ENCODE results near the gene TMEM129.

DNA sequence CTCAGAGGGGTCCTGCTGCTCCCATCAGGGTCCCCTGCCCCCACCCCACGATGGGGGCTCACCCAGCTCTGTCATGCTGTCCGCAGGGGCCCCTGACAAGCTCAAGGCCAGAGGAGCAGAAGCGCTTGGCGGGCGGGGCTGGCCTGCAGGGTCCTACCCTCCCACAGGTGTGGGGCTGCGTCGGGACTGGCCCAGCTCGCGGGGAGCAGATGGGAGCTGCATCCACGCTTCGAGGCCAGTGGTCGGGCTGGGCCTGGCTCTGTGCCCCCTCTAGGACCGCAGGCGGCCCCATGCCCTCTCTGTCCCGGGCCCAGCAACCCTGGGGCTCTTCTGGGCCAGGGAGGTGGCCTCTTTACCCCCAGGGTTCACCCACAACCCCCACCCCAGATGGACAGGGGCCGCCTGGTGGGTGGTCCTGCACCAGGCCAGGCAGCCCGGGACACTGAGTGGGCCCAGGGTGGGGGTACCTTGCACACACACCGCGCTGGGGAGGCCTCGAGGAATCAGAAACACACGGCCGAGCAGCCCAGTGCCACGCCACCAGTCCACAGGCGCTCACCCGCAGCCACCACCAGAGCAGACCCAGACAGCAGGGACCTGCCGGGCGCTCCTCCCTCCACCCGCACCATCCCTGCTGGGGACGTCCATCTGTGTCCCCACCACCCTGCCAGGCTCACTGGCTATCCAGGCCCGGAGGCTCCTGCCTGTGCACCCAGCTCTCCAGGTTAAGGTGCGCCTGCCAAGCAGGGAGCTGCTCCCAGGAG lies 30.2 kb upstream of the TMEM129 start:
- TF ChIP-seq, protein P1, sequence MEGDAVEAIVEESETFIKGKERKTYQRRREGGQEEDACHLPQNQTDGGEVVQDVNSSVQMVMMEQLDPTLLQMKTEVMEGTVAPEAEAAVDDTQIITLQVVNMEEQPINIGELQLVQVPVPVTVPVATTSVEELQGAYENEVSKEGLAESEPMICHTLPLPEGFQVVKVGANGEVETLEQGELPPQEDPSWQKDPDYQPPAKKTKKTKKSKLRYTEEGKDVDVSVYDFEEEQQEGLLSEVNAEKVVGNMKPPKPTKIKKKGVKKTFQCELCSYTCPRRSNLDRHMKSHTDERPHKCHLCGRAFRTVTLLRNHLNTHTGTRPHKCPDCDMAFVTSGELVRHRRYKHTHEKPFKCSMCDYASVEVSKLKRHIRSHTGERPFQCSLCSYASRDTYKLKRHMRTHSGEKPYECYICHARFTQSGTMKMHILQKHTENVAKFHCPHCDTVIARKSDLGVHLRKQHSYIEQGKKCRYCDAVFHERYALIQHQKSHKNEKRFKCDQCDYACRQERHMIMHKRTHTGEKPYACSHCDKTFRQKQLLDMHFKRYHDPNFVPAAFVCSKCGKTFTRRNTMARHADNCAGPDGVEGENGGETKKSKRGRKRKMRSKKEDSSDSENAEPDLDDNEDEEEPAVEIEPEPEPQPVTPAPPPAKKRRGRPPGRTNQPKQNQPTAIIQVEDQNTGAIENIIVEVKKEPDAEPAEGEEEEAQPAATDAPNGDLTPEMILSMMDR (IDR thresholded peaks at IDR 0.05) = no peak
- TF ChIP-seq ZBTB21 (CRISPR knock-in tag; IDR thresholded peaks at IDR 0.05; ENCODE audit: borderline replicate concordance) = no peak
- TF ChIP-seq, protein P2, sequence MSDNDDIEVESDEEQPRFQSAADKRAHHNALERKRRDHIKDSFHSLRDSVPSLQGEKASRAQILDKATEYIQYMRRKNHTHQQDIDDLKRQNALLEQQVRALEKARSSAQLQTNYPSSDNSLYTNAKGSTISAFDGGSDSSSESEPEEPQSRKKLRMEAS (CRISPR knock-in tag; IDR thresholded peaks at IDR 0.05) = no peak
- TF ChIP-seq, protein P3, sequence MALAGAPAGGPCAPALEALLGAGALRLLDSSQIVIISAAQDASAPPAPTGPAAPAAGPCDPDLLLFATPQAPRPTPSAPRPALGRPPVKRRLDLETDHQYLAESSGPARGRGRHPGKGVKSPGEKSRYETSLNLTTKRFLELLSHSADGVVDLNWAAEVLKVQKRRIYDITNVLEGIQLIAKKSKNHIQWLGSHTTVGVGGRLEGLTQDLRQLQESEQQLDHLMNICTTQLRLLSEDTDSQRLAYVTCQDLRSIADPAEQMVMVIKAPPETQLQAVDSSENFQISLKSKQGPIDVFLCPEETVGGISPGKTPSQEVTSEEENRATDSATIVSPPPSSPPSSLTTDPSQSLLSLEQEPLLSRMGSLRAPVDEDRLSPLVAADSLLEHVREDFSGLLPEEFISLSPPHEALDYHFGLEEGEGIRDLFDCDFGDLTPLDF (CRISPR knock-in tag; IDR thresholded peaks at IDR 0.05) = no peak
- no peak for TF ChIP-seq ZNF138 (CRISPR knock-in tag; conservative IDR thresholded peaks at IDR 0.05)
- TF ChIP-seq ZNF416 (CRISPR knock-in tag; IDR thresholded peaks at IDR 0.05) = no peak
- TF ChIP-seq EMX1 (CRISPR knock-in tag; IDR thresholded peaks at IDR 0.05) = no peak
- TF ChIP-seq TP53 (CRISPR knock-in tag; IDR thresholded peaks at IDR 0.05) = no peak
- TF ChIP-seq, protein P4, sequence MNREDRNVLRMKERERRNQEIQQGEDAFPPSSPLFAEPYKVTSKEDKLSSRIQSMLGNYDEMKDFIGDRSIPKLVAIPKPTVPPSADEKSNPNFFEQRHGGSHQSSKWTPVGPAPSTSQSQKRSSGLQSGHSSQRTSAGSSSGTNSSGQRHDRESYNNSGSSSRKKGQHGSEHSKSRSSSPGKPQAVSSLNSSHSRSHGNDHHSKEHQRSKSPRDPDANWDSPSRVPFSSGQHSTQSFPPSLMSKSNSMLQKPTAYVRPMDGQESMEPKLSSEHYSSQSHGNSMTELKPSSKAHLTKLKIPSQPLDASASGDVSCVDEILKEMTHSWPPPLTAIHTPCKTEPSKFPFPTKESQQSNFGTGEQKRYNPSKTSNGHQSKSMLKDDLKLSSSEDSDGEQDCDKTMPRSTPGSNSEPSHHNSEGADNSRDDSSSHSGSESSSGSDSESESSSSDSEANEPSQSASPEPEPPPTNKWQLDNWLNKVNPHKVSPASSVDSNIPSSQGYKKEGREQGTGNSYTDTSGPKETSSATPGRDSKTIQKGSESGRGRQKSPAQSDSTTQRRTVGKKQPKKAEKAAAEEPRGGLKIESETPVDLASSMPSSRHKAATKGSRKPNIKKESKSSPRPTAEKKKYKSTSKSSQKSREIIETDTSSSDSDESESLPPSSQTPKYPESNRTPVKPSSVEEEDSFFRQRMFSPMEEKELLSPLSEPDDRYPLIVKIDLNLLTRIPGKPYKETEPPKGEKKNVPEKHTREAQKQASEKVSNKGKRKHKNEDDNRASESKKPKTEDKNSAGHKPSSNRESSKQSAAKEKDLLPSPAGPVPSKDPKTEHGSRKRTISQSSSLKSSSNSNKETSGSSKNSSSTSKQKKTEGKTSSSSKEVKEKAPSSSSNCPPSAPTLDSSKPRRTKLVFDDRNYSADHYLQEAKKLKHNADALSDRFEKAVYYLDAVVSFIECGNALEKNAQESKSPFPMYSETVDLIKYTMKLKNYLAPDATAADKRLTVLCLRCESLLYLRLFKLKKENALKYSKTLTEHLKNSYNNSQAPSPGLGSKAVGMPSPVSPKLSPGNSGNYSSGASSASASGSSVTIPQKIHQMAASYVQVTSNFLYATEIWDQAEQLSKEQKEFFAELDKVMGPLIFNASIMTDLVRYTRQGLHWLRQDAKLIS (CRISPR knock-in tag; IDR thresholded peaks at IDR 0.05; ENCODE audit: borderline replicate concordance) = no peak
- no peak for TF ChIP-seq TEAD4 (CRISPR knock-in tag; IDR thresholded peaks at IDR 0.05)
- no peak for TF ChIP-seq RELA (CRISPR knock-in tag; IDR thresholded peaks at IDR 0.05; ENCODE audit: borderline replicate concordance)
- TF ChIP-seq, protein P5, sequence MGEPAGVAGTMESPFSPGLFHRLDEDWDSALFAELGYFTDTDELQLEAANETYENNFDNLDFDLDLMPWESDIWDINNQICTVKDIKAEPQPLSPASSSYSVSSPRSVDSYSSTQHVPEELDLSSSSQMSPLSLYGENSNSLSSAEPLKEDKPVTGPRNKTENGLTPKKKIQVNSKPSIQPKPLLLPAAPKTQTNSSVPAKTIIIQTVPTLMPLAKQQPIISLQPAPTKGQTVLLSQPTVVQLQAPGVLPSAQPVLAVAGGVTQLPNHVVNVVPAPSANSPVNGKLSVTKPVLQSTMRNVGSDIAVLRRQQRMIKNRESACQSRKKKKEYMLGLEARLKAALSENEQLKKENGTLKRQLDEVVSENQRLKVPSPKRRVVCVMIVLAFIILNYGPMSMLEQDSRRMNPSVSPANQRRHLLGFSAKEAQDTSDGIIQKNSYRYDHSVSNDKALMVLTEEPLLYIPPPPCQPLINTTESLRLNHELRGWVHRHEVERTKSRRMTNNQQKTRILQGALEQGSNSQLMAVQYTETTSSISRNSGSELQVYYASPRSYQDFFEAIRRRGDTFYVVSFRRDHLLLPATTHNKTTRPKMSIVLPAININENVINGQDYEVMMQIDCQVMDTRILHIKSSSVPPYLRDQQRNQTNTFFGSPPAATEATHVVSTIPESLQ (CRISPR knock-in tag; IDR thresholded peaks at IDR 0.05) = no peak
- TF ChIP-seq NFYB (CRISPR knock-in tag; conservative IDR thresholded peaks at IDR 0.05; ENCODE audit: low read depth) = no peak
- no peak for TF ChIP-seq ELF4 (CRISPR knock-in tag; IDR thresholded peaks at IDR 0.05; ENCODE audit: low read depth)
